Nephron (organoid): ENCODE measurements around the gene PTPRD.

Experiments used
- H3K27ac Mint-ChIP-seq, 3 experiments: 2 replicates each; pipeline ENCODE4 v1.8.0; 2020; ENCODE audit warnings: mixed read lengths in 3 of 3, mild to moderate bottlenecking in 2 of 3, moderate library complexity in 1 of 3
- H3K27me3 Mint-ChIP-seq: 2 replicates; pipeline ENCODE4 v1.8.0; 2021; ENCODE audit warnings: low read depth, mild to moderate bottlenecking, moderate library complexity, mixed read lengths
- H3K36me3 Mint-ChIP-seq: 2 replicates; pipeline ENCODE4 v1.8.0; 2020; ENCODE audit warnings: low read depth, mixed read lengths
- H3K4me1 Mint-ChIP-seq: 2 replicates; pipeline ENCODE4 v1.8.0; 2020; ENCODE audit warnings: mixed read lengths
- H3K4me3 Mint-ChIP-seq, 3 experiments: 2 replicates each; pipeline ENCODE4 v1.8.0; 2020; ENCODE audit warnings: mild to moderate bottlenecking in 3 of 3, mixed read lengths in 3 of 3, moderate library complexity in 2 of 3
- H3K9me3 Mint-ChIP-seq: 2 replicates; pipeline ENCODE4 v1.8.0; 2020; ENCODE audit warnings: mixed read lengths
- TF ChIP-seq, protein P1 (sequence below), 3 experiments: fragments of 200-600 bp; sonication (generic); IDR thresholded peaks; one replicate each; pipeline ENCODE4 v1.5.0; 2021; ENCODE audit warnings: antibody characterized with exemption in 3 of 3; ENCODE audit not compliant: unreplicated experiment in 3 of 3

Gene PTPRD

DNA sequence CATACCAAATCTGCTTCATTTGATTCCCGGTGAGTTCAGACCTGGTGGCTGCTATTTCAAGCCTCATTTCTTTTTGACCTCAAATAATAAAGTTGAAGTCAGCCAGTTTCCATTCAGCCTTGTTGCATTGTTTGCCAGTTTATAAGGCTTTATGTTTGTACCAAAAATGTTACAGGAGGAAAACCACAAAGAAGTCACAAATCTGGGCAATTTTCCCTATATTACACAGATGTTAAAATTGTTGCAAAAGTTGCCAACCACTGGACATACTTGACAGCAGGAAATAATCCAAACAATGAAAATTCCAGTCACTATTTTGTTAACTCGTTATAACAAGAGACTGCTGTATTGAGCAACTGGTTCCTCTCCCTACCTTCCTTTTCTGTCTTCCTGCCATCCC lies 1488.2 kb downstream of the PTPRD start:
- no peaks in the 10 kb centered on the region for H3K36me3 Mint-ChIP-seq
- no peaks in the 10 kb centered on the region for H3K9me3 Mint-ChIP-seq
- H3K27ac Mint-ChIP-seq: no peak overlapping the region
- H3K4me3 Mint-ChIP-seq: no peak overlapping the region
- TF ChIP-seq, protein P1, sequence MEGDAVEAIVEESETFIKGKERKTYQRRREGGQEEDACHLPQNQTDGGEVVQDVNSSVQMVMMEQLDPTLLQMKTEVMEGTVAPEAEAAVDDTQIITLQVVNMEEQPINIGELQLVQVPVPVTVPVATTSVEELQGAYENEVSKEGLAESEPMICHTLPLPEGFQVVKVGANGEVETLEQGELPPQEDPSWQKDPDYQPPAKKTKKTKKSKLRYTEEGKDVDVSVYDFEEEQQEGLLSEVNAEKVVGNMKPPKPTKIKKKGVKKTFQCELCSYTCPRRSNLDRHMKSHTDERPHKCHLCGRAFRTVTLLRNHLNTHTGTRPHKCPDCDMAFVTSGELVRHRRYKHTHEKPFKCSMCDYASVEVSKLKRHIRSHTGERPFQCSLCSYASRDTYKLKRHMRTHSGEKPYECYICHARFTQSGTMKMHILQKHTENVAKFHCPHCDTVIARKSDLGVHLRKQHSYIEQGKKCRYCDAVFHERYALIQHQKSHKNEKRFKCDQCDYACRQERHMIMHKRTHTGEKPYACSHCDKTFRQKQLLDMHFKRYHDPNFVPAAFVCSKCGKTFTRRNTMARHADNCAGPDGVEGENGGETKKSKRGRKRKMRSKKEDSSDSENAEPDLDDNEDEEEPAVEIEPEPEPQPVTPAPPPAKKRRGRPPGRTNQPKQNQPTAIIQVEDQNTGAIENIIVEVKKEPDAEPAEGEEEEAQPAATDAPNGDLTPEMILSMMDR (IDR thresholded peaks at IDR 0.05; ENCODE audit: unreplicated experiment in 3 of 3): no peak
- H3K4me1 Mint-ChIP-seq: no peaks in the 10 kb centered on the region
- no peaks in the 10 kb centered on the region for H3K27me3 Mint-ChIP-seq

DNA sequence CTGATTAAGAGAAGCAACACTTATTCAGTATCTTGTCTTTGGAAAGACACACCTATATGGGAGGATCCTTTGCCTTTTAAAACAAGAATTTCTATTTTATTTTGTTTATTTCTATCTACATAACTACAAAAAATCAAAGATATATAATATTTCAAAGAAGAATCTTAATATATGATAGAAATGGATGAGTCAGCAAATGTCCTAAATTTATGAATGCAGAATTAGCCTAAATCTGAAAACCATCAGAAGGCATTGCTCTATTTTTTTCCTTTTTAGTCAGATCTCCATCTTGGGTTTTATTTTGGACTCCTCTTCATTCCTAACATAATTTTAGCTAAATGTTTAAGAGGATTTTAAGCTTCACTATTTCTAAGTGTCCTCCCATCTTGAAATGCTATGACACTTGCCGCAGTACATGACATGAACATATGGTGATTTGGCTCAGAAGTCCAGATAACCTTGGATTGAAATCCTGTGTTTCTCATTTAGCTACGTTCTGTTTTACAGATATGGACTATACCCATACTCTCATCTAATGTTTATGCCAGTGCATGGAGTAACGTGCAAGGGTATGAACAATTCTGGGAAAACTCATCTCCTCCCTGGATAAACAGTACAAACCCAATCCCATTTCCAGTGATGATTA lies 1490.4 kb downstream of the PTPRD start:
- Mint-ChIP-seq H3K9me3 (no peaks in the 10 kb centered on the region), H3K27me3 (no peaks in the 10 kb centered on the region), H3K27ac (no peak overlapping the region), H3K4me3 (no peak overlapping the region), H3K36me3 (no peaks in the 10 kb centered on the region), H3K4me1 (no peaks in the 10 kb centered on the region)
- TF ChIP-seq, protein P1 (IDR thresholded peaks at IDR 0.05; ENCODE audit: unreplicated experiment in 3 of 3): no peak

DNA sequence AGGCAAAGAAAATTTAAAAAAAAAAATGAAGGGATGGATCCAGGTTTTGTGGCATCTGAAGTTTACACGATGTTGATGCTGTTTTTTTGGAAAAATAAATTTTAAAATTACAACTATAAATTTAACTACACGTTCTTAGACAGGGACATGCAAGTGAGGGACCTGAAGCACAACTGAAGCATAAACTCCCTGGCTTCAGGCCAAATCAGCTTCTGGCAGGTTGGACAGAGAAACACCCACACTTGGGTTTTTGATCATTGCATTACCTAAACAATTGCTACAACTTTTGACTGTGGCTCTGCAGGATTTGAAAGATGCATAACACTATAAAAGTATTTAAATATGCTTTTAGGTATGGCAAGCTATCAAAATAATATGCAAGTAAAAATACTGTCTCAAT lies 1494.9 kb downstream of the PTPRD start:
- H3K9me3 Mint-ChIP-seq: no peaks in the 10 kb centered on the region
- TF ChIP-seq, protein P1 (IDR thresholded peaks at IDR 0.05; ENCODE audit: unreplicated experiment in 3 of 3): no peak
- no peaks in the 10 kb centered on the region for H3K36me3 Mint-ChIP-seq
- no peaks in the 10 kb centered on the region for H3K27me3 Mint-ChIP-seq
- H3K4me3 Mint-ChIP-seq: no peak overlapping the region
- H3K27ac Mint-ChIP-seq: no peak overlapping the region
- no peaks in the 10 kb centered on the region for H3K4me1 Mint-ChIP-seq

DNA sequence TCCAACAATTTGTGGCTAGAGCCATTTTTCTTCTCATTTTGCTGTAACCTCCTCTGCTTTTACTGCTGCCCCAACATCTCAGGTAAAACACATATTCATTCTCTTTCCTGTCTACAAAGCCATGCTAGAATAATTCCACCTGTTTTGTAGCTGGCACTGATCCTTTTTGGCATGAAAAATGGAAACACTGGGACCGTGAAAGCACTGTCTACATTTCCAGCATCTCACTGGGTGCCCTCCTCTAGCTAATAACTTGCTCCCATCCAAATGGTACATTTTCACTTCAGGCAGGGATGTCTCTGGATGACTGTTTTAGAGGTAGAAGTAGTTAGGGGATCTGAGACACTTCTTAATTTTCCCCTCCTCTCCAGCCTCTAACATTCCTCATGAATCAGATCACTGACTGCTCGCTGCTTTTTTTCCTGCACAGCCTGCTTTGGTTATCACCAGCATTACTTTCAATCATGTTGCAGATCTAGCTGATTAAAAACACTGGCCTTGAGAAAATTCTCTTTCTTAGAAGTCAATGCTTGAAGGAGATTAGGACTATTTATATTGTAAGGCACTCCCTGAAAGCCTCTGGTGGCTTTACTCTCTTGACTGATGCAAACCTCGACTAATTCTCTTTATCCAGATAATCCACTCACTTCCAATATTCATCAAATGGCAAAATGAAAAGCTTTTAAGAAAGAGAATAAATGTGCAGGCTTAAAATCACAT lies 1500.6 kb downstream of the PTPRD start:
- Mint-ChIP-seq H3K4me1 (no peaks in the 10 kb centered on the region), H3K27ac (no peak overlapping the region), H3K4me3 (no peak overlapping the region), H3K36me3 (no peaks in the 10 kb centered on the region), H3K9me3 (no peaks in the 10 kb centered on the region), H3K27me3 (no peaks in the 10 kb centered on the region)
- TF ChIP-seq, protein P1 (IDR thresholded peaks at IDR 0.05; ENCODE audit: unreplicated experiment in 3 of 3): no peak

DNA sequence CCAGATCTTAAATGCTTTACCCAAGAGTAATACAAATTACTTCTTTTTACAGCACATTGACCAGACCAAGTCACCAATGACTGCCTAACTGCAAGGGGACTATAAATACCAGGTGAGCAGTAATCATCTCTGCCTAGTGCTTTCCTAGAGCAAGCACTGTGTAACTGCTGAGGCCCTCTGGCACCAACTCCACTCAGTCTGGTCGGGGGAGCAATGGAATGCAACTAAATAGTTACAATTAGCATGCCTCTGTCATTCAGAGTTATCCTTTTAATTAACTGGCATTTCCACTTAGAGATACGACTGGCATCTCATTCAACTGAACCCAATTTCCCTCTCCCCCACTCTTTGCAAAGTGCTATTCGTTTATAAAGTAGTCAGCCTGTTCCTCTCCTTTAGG lies 1504.2 kb downstream of the PTPRD start:
- Mint-ChIP-seq H3K4me3 (no peak overlapping the region), H3K9me3 (no peaks in the 10 kb centered on the region), H3K36me3 (no peaks in the 10 kb centered on the region), H3K27ac (no peak overlapping the region), H3K4me1 (no peaks in the 10 kb centered on the region), H3K27me3 (no peaks in the 10 kb centered on the region)
- TF ChIP-seq, protein P1 (IDR thresholded peaks at IDR 0.05; ENCODE audit: unreplicated experiment in 3 of 3): no peak

DNA sequence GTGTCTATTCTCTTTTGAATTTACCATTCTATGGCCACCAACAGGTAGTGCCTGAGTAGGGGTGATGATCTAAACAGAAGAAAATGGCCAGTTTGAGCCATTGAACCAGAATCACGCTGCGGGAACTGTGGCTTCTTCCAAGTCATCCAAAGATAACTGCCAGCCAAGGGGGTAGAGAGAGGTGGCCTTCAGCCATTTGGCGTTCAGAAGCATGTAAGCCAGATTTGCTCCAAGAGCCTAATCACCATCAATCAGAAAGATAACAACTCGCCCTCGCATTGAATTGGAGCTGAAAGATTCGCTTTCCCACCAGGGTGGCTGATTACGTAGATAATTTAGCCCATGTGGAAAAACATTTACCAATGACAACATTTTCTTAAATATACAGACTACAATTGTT lies 1510.5 kb downstream of the PTPRD start:
- Mint-ChIP-seq H3K4me1 (no peaks in the 10 kb centered on the region), H3K4me3 (no peak overlapping the region), H3K9me3 (no peaks in the 10 kb centered on the region), H3K36me3 (no peaks in the 10 kb centered on the region), H3K27me3 (no peaks in the 10 kb centered on the region), H3K27ac (no peak overlapping the region)
- TF ChIP-seq, protein P1 (IDR thresholded peaks at IDR 0.05; ENCODE audit: unreplicated experiment in 3 of 3): no peak
